RKO (cell line): Measurements from ENCODE around the gene CLCNKB.
"Not testable (repeated sequence)": the region's sequence is repeated elsewhere in the genome, so short reads cannot be mapped to it uniquely, and the experiment has no call there.

Experiments used
- DNase-seq: peaks from one replicate; pipeline ENCODE4 v3.0.0-alpha.2; 2016; ENCODE audit warnings: low spot score

Gene CLCNKB

GRCh38 chr1:16033103-16033632 is 10.4 kb upstream of the CLCNKB start:
- DNase-seq: not testable (repeated sequence)

GRCh38 chr1:16036461-16036860 is 7.1 kb upstream of the CLCNKB start:
- not testable (repeated sequence) for DNase-seq

GRCh38 chr1:16038620-16038912 is 5.0 kb upstream of the CLCNKB start:
- no peak for DNase-seq

- not testable (repeated sequence) for DNase-seq
Observed at GRCh38 chr1:16039871-16040270, 3.7 kb upstream of the CLCNKB start.

- no peak for DNase-seq
Observed at GRCh38 chr1:16041200-16041599, 2.4 kb upstream of the CLCNKB start.

GRCh38 chr1:16042096-16042495 is 1.5 kb upstream of the CLCNKB start:
- DNase-seq: no peak

- not testable (repeated sequence) for DNase-seq
Observed at GRCh38 chr1:16042654-16043053, 928 bp upstream of the CLCNKB start.

GRCh38 chr1:16043950-16044349 is 368 bp downstream of the CLCNKB start:
- no peak for DNase-seq

- DNase-seq: peak; percentile 26
Observed at GRCh38 chr1:16046842-16047241, 3.3 kb downstream of the CLCNKB start.

GRCh38 chr1:16047791-16048475 is 4.4 kb downstream of the CLCNKB start:
- no peak for DNase-seq

GRCh38 chr1:16048573-16049189 is 5.1 kb downstream of the CLCNKB start:
- DNase-seq: no peak

GRCh38 chr1:16050328-16050727 is 6.7 kb downstream of the CLCNKB start:
- DNase-seq: no peak

- no peak for DNase-seq
Observed at GRCh38 chr1:16051039-16051438, 7.5 kb downstream of the CLCNKB start.

GRCh38 chr1:16051949-16052348 is 8.4 kb downstream of the CLCNKB start:
- not testable (repeated sequence) for DNase-seq

GRCh38 chr1:16053781-16054502 is 10.4 kb downstream of the CLCNKB start:
- no peak for DNase-seq

GRCh38 chr1:16054598-16055540 is 11.3 kb downstream of the CLCNKB start:
- DNase-seq: no peak

- peak; percentile 71 for DNase-seq
Observed at GRCh38 chr1:16055613-16056520, 12.3 kb downstream of the CLCNKB start.

GRCh38 chr1:16056521-16056912 is 12.9 kb downstream of the CLCNKB start:
- DNase-seq: not testable (repeated sequence)

GRCh38 chr1:16057314-16057915 is 13.8 kb downstream of the CLCNKB start:
- DNase-seq: not testable (repeated sequence)

GRCh38 chr1:16058394-16059120 is 15.0 kb downstream of the CLCNKB start:
- not testable (repeated sequence) for DNase-seq
